Fibroblast of peridontal ligament (primary cell): Measurements from ENCODE around the gene BIRC5.

Experiments used
- DNase-seq: peaks from one replicate; pipeline ENCODE4 v3.0.0-alpha.2; 2010; ENCODE audit errors: extremely low read depth

The BIRC5 gene

DNA sequence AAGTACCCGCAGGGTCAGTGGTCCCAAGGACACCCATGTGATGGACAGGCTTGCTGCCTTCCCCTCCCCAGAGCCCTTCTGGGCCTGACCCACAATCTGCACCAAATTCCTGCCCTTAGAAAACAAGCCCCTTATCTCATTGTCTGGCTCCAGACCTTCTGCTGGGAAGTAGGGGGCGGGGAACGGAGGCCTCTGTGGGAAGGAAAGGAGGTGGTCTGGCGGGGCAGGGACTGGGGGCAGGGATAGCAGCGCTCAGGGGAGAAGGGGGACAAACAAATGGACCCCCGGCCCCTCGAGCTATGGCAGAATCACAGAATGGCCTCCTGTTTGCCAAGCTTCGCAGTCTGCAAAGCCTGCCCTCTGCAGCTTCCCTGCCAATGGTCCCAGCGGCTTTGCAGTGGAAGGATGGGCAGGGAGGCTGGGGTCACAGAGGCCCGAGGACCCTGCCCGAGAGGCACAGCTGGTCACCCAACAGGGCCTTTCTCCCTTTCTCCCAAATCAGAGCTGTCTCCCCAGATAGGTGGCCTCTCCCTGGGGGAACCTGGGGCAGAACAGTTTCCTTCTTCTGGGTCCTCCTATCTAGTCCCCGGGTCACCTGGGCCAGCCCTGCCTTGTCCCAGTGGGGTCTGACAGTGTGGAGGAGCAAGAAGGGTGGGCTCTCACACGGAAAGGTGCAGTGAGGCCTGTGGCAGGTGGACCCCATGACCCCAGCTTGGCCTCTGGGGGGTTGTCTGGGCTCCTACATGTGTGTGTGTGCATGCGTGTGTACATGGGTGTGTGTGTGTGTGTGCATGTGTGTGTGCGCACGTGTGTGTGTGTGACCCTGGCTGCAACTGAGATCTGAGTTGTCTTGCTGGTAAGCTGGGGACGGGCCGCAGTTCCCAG, 42.9 kb downstream of the BIRC5 start:
- no peak for DNase-seq

DNA sequence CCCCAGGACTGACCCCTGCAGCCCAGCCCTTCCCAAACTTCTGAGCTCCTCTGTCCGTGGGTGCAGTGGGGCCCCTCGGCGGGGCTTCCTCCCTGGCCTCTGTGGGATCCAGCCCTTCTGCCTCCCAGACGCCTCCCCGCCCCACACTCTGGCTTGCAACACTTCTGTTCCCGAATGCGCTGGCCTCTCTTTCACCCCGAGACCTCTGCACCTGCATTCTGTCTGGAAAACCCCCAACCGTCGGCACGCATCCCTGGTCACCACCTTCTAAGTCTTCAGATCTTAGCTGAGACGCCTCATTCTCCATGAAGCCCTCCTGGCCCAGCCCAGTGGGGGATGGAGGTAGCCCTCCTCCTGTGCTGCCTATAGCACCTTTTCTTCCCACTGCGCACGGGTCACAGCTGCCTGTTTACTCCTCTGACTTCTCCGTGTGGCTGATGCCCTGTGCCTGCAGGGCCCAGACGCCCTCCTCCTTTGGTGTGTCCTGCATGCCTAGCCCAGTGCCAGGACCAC, 43.8 kb downstream of the BIRC5 start:
- no peak for DNase-seq

DNA sequence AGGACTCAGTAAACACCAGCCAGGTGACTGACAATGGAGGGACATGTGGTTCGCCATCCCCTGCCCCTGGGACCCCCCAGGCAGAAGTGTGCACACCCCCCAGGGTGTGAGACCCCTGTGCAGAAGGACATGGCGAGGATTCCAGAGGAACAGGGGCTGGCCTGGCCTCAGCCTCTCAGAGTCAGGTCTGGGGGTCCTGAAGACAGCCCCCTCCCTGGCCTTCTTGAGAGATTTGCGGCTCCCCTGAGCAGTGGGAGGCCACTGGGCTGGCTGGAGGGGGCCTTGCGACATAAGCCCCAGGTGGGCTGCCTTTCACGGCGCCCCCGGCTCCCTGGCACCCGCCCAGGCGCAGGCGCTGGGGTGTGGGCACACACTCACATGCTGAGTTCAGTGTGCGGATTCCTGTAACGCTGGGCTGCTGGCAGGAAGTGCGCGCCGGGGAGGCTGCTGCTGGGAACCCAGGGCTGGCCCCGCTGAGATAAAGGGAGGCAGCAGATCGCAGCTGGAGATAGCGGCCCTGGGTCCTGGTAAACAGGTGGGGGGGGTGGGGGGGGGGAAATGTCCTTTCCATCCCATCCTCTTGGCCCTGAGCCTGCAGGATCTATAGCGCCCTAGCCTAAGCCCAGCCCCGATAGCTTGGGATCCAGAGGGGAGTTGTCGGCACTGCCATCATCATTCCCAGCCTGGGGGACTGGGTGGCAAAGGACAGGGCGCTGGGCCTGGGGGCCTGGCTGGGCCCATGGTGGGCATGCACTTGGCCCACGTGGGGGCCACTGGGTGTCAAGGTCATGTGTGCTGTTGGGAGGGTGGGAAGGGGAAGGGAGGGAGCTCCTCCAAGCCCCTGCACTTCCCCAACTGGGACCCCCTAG, 44.5 kb downstream of the BIRC5 start:
- no peak for DNase-seq

DNA sequence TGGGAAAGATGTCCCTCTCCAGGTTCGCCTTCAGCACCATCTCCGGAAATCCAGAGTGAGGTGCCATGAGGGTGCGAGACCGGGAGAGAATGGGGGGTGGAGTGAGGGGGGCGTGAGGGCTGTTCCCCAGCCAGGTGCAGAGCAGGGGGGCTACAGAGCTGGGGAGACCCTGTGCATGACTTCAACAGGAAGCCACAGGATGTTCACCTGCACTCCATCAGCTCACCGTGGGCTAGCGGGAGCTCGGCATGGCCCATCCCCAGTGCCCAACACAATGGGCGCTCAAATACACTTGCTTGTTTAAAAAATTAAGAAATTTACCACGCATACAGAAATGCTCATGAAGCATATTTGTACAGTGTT, 45.1 kb downstream of the BIRC5 start:
- DNase-seq, result no peak

DNA sequence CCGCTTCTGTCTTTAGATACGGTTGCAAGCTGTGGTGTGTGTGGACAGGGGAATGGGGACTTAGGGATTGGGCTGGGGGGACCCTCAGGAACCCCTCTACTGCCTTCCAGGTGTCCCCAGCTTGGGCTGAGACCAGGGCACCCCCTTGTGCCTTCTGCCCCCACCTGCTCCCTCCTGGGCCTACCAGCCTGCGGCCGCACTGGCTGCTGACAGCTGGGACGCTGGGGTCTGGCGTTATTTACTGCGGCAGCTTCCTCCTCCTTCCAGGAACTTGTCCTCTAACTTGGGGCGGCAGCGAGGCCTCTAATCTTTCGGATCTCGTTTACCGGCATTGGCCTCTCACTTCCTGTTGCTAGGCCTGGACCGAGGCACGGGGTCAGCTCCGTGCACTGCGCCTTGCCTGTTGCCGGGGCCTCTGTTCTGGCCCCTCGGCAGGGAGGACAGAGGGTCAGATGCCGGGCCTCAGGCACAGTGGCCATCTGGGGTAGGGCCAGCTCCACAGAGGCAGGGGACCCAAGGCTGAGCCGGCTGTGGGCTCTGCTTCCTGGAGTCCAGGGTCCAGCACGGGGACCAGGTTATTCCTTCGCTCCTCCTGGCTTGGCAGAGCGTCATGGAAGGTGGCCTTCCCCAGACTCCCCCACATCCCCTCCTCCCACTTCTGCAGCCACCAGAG, 49.1 kb downstream of the BIRC5 start:
- DNase-seq, result no peak

DNA sequence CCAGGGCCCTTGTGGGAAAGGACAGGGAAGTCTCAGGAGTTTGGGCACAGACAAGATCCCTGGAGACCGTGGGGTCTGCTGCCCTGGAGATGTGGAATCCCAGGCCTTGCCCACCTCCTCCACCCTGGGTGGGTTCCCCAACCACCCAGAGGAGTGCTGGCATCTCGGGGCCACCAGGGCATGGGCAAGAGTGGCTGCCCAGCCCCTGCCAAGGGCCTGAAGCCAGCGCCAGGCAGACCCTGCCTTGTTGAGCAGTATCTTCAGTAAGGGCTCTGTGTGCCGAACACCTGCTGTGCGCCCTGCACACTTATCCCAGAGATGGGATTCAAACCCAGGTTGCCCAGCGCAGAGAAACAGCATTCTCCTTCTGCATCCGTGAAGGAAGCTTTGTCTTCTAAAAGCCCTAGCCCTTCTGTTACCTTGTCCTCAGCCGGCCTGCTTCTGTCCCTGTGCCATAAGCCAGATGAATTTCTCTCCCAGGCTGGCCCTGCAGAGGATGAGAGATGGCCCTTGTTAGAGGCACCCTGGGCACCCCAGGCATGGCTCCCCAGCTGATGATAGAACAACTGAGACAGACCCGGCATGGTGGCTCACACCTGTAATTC, 49.8 kb downstream of the BIRC5 start:
- DNase-seq, result no peak

DNA sequence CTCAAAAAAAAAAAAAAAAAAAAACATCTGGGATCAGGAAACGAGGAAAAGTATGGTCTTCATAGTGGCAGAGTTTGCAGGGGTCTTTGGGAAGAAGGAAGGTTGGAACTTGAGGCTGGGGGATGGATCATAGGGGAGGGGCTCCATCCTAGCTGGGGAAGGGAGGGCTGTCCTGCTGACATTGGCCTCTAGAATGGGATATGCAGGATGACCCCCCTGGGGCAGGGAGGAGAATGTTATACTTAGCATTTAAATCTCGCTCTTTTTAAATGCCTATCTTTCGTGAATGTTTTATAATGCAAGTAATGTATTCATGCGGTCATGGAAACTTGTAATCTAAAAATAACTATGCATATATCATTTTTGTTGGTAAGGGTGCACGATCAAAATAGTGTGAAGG, 50.5 kb downstream of the BIRC5 start:
- DNase-seq, result no peak

DNA sequence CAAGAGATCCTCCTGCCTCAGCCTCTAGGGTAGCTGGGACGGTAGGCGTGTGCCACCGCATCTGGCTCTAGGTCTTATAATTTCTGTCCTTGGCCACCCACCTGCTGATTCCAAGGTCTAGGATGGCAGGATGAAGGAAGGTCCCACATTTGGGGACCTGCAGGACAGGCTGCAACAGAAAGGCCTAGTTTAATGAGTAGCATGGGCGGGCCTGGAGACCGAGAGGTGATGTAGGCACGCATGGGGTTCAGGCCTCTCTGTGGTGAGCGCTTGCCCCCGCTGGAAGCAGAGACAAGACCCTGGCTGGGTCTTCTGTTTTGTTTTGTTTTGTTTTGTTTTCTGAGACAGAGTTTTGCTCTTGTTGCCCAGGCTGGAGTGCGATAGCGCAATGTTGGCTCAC, 51.1 kb downstream of the BIRC5 start:
- no peak for DNase-seq

DNA sequence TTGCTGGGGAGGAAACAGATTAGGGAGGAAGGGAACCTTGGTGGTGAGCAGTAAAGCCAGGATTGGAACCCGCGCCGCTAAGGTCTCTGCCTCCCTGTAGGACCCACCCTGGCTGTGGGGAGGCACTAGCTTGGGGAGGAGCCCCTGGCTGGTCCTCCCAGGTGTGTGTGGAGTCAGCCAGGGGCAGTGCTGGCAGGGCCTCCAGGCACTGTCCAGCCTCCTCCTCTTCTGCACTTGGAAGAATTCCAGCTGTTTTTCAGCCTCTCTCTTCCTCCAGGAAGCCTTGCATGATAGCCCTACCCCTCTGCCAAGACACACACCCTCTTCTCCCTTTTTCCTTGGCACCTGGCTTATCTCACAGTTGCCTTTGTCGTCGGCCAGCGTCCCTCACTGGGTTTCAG, 52.2 kb downstream of the BIRC5 start:
- DNase-seq, result no peak

DNA sequence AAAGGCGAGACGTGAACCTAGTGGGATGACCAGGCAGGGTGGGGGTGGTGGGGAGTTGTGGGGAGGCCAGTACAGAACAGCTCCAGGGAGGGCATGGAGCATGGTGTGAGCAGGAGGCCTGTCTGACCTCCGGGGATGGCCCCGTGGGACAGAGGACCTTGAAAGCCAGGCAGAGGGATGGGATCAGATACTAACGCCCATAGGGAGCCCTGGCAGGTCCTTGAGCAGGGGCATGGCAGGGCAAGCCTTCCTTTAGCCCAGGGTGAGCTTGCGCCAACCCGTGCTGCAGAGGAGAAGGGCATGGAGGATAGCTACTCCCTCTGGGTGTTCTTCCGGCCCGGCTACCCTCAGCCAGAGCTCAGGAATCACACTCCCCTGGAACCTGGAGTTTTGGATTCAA, 52.7 kb downstream of the BIRC5 start:
- DNase-seq, result no peak

DNA sequence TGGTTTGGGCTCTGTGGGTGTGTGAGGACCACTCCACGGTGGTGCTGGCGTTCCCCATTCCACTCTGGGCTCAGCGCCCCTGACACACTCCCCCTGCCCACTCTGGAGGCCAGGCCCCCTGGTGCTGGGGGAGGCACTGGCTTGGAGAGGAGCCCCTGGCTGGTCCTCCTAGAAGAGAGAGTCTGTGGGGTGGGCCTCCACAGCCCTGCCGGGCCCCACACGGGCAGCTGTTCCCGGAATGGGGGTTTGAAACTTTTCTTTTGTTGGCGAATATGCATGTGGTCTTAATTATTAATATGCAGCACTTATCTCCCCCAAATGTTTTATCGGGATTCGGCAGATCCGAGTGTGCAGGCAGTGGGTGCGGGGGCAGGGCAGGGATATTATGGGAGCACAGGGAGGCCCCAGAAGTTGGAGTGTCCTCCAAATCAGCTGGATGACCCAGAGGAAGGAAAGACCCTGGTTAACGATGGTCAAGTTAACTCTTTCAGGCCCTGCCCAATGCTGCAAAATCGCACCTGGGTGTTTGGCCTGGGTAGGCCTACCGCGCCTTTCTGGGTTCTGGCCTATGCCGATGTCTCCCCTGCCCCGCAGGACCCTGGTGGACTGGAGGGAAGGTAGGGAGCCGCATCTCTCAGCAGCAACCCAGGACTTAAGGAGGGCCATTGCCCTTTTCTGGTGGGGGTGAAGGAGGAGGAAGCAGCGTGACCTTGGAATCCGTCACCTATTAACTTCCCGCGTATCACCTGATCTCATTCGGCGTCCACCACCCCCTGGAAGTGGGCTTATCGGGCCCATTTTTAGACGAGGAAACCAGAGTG, 53.4 kb downstream of the BIRC5 start:
- no peak for DNase-seq

DNA sequence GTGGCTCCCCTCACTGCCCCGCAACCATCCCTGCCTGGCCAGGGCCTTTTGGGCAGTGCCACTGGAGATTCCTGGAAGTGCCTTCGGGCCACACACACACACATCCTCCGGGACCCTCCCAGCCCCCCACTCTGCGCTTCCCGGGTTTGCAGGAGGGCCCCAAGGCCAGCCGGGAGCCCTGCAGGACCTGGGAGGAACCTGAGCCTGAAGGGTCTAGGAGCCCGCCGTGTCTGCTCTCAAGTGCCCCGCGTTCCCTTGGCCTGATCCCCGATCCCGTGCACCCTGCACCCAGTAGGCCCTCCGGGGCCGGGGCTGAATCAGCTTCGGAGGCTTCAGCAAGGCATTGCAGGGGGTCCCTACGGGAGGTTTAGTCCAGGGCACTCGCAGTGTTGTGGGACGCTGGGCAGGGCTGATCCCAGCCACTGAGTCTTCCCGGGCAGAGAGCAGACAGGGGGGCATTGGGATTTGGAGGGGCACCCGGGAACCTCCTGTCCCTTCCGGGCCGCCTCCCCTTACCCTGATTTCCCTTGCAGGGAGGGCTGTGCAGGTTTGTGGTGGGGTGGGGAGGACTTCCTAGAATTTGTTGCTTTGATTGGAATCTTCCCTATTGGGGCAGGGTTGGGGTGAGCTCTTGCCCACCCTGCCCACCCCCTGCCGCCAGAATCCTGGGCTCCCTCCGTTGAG, 54.3 kb downstream of the BIRC5 start:
- no peak for DNase-seq

DNA sequence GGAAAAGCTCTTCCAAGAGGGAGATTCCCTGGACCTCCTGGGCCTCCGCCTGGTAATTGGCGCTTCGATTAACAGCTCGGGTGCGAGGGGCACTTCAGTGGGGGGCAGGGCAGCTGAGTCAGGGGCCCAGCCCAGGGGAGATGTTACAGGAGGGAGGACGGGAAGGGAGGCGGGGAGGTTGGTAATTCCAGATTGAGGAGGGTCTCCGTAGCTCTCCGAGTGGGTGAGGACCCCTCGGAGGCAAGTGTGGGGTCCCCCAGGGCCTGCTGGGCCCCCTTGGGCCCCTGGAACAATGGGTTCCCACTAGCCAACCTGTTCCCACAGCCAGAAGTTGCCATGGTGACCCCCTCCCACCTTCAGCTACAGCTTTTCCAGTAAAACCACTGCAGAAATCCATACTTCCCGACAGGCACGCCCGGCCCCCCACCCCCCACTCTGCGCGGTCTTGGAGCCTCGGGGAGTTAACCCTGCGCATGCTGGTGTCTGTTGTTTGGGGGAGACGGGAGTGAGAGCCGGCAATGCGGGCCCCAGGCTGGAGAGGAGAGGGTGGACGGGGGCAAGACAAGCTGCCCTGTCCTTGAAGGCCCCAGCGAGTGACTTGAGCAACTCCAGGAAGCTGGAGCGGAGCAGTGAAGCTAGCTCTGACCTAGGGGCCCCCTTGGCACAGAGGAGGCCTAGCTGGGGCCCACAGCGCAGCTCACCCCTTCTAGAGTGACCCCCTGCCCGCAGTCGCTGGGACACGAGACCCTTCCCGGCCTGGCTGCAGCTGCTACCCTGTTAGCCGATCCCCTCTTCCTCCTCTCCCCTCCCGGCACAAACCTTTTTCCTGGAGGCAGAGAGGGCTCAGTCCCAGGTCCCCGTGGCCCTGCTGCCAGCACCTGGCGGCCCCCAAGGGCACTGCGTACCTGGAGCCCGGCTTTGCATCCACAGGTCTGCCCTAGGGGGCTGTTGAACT, 55.2 kb downstream of the BIRC5 start:
- DNase-seq, result peak; percentile 58

DNA sequence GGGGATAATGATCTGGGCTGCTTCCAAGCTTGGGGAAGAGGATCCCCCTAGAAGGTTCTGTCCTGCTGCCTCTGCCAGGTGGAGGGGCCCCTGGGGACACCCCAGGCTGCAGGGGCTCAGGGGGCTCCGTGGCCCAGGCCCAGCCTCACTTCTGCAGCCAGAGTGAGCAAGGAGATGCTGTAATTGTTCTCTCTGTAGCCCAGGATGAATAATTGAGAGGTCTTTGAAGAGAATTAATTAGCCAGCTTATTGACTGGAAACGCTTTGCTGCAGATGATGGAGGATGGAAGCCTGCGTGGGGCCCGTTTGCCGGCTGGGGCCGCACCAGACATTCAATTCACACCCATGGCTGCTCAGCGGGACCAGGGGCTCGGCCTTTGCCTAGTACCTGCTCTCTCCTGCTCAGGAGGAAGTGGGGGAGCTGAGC, 55.9 kb downstream of the BIRC5 start:
- no peak for DNase-seq

DNA sequence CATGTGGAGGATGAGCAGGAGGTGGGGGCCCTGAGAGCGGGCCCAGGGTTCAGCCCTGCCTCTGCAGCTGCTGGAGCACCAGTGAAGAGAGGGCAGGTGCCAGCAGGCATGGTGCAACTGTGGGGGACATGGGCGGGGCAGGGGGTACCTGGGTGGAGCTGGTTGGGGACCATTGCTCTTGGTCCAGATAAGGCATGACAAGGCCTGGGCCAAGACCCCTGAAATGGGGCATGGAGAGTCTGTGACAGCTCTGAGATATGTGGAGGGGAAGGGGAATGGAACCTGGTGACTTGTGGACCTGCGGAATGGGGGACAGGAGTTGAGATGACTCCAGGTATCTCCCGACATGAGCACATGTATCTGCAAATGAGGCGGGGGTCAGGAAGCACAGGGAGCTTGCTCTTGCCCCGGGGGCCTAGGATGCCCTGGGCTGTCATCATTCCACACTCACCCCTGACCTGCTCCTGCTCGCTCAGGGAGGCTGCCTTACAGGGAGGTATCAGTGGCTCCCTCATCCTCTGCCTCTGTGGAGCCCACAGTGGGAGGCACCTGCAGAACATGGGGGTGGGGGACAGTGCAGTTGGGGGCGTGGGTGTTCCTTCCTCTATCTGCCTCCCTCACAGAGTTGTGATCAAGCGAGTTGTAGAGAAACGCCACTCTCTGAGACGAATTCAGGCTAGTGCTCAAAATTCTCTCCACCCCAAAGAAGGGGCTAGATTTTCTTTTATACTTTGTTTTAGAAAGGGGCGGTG, 57.5 kb downstream of the BIRC5 start:
- no peak for DNase-seq

DNA sequence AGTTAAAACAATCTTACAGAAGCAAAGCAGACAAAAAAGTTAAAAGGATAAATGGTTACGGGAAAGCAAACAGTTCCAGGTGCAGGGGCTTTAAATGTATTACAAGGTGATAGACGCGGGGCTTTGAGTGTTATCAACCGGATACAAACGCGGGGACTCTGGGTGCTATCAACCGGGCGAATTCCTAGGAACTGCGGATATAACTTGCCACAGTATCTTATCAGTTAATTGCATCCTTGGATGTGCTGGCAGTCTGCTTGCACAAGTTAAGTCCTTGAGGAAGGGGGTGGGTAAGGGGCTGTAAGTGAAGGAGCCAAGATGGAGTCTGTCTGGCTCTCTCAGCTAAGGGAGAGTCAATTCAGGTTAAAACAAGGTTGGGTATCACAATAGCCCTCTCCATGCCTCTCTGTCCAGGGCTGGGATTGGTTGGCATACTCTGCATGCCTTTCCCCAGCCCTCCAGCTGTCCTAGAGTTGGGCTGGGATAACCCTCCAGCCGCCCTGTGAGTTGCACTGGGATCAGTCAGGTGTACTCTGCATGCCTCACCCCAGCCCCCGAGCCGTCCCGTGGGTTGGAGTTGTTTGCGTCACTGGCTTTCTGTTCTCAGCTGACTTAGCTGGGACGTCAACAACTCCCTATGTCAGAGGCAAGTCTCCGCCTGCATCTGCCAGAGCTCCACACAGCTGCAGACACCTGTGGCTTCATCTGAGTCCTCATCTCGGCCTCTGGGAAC, 58.3 kb downstream of the BIRC5 start:
- peak; percentile 25 for DNase-seq

DNA sequence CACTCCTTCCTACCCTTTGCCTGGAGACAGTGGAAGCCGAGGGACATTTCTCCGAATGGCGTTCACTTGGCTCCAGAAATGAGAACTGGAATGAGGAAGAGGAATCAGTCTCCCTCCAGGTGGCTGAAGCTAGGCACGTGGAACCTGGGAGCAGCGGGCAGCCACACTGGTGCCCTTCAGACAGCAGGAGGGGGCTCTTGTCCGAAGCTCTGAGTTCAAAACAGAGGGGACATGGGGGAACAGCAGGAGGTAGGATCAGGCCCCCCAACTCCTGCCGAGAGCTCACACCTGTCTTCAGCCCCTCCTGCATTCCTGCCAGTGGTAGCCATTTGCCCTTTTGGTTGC, 58.8 kb downstream of the BIRC5 start:
- no peak for DNase-seq

DNA sequence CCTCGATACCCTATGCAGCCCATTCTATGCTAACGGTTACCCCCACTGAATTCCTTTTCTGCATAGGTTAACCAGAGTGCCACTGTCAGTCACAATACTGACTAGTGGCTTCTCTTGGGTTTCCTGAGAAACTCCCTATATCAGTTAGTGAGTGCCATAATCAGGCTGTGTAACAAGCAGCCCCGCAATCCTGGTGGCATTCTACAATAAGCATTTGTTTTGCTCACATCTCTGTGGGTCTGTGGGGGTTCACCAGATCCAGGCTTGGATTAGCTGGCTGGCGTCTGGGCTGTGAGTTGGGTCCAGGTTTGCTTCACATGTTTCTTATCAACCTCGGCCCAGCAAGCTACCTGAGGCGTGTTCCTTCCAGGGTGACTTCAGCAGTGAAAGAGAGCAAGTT, 59.8 kb downstream of the BIRC5 start:
- DNase-seq, result no peak
